Spleen (tissue), 7 donors: ENCODE data around the gene ALKBH8.

Experiments
- CTCF ChIP-seq, 11 experiments: fragments of 200-600 bp in 7 of 11; fragments of 450-650 bp in 4 of 11; sonication (generic) in 4 of 11; IDR thresholded peaks in 8 of 11; conservative IDR thresholded peaks in 3 of 11; 1 replicate in 7 of 11; 2 replicates in 4 of 11; pipeline versions ENCODE4 v1.4.0 to v1.8.0; 2016 to 2021; ENCODE audit warnings: antibody characterized with exemption in 11 of 11, inconsistent platforms in 4 of 11, mild to moderate bottlenecking in 1 of 11
- POLR2A ChIP-seq, 3 donors: fragments of 450-650 bp; IDR thresholded peaks; one replicate each; pipeline ENCODE4 v1.5.1; 2017; ENCODE audit warnings: antibody characterized with exemption in 3 of 3, mild to moderate bottlenecking in 1 of 3
- POLR2AphosphoS5 ChIP-seq, 3 donors: sonication (generic); formaldehyde crosslinking; IDR thresholded peaks; one replicate each; pipeline ENCODE4 v1.5.1; 2017; ENCODE audit warnings: antibody characterized with exemption in 3 of 3
- donor health status: DM: no; HTN: no; CAD: no; lungs with moderate emphysema.
- donor health status: DM: no; HTN: no; CAD: no.
- donor health status: DM: no; HTN: no; CAD: no.

GRCh38 chr11:107550304-107550703 lies 15.2 kb downstream of the ALKBH8 start:
- TF ChIP-seq POLR2A (IDR thresholded peaks at IDR 0.05), result no peak
- TF ChIP-seq POLR2AphosphoS5 (IDR thresholded peaks at IDR 0.05), result no peak
- no peak for TF ChIP-seq CTCF (IDR thresholded peaks at IDR 0.05 in 8 of 11, conservative IDR thresholded peaks at IDR 0.05 in 3 of 11)
